ENCODE measurements around the gene CLEC16A. TPM values are rescaled to one million over a fixed set of nuclear protein-coding genes. Genes with fewer than 3 reads are reported as not detected.

CLEC16A gene, protein sequence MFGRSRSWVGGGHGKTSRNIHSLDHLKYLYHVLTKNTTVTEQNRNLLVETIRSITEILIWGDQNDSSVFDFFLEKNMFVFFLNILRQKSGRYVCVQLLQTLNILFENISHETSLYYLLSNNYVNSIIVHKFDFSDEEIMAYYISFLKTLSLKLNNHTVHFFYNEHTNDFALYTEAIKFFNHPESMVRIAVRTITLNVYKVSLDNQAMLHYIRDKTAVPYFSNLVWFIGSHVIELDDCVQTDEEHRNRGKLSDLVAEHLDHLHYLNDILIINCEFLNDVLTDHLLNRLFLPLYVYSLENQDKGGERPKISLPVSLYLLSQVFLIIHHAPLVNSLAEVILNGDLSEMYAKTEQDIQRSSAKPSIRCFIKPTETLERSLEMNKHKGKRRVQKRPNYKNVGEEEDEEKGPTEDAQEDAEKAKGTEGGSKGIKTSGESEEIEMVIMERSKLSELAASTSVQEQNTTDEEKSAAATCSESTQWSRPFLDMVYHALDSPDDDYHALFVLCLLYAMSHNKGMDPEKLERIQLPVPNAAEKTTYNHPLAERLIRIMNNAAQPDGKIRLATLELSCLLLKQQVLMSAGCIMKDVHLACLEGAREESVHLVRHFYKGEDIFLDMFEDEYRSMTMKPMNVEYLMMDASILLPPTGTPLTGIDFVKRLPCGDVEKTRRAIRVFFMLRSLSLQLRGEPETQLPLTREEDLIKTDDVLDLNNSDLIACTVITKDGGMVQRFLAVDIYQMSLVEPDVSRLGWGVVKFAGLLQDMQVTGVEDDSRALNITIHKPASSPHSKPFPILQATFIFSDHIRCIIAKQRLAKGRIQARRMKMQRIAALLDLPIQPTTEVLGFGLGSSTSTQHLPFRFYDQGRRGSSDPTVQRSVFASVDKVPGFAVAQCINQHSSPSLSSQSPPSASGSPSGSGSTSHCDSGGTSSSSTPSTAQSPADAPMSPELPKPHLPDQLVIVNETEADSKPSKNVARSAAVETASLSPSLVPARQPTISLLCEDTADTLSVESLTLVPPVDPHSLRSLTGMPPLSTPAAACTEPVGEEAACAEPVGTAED
- 19.8 and 20.9 TPM in 2 replicates for total RNA-seq

DNA sequence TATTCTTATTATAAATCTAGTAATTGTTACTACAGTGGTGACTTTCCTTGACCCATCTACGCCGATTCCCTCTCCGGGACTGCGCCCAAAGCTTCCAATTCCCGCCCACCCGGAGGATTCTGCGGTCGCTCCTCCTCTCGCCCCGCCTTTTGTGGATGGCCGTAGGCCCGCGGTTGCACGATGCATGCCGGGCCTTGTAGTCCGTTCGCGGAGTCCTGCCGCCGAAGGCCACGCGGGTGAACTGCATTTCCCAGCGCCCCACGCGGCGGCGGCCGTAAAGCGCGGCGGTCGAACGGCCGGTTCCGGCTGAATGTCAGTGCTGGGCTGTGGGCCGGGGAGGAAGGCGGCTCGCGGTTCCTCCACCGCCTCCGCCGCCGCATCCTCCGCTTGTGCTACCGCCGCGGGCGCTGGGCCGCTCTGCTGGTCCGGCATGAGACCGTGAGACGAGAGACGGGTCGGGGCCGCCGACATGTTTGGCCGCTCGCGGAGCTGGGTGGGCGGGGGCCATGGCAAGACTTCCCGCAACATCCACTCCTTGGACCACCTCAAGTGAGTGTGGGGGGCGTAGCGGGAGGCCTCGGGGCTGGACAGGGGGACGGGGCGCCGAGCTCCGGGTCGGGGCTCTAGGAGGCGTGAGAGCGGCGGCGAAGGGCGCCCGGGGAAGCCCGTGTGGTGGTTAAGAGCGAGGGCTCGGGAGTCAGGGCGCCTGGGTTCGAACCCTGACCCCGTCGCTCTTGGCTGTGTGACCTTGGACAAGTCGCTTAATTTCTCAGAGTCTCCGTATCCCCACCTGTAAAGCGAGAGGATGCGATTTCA, at the start of gene CLEC16A:
CLEC16A (plus strand) TSS at position 316 of the 816 bp plus-strand sequence; CDS start at position 470, 154 bp downstream.
- TF ChIP-seq, protein P1, sequence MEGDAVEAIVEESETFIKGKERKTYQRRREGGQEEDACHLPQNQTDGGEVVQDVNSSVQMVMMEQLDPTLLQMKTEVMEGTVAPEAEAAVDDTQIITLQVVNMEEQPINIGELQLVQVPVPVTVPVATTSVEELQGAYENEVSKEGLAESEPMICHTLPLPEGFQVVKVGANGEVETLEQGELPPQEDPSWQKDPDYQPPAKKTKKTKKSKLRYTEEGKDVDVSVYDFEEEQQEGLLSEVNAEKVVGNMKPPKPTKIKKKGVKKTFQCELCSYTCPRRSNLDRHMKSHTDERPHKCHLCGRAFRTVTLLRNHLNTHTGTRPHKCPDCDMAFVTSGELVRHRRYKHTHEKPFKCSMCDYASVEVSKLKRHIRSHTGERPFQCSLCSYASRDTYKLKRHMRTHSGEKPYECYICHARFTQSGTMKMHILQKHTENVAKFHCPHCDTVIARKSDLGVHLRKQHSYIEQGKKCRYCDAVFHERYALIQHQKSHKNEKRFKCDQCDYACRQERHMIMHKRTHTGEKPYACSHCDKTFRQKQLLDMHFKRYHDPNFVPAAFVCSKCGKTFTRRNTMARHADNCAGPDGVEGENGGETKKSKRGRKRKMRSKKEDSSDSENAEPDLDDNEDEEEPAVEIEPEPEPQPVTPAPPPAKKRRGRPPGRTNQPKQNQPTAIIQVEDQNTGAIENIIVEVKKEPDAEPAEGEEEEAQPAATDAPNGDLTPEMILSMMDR (IDR thresholded peaks at IDR 0.05; ENCODE audit: insufficient read depth, low read length, poor library complexity, severe bottlenecking) = no peak

GRCh38 chr16:10895053-10895946, 49.1 kb upstream of the CLEC16A start:
- H3K4me3 ChIP-seq (ENCODE audit: low read depth, low read length) = no peak overlapping the region
- TF ChIP-seq, protein P1 (IDR thresholded peaks at IDR 0.05; ENCODE audit: insufficient read depth, low read length, poor library complexity, severe bottlenecking) = no peak
- peaks cover 2% of the 10 kb centered on the region for H3K27me3 ChIP-seq (ENCODE audit: control insufficient read depth, insufficient read depth, low read length)
- H3K36me3 ChIP-seq (ENCODE audit: control insufficient read depth, insufficient read depth, low read length) = no peaks in the 10 kb centered on the region
- DNase-seq (ENCODE audit: low read depth) = no peak

More for the DNA sequence above, at the start of gene CLEC16A:
- Histone ChIP-seq H3K4me3 (ENCODE audit: low read depth, low read length) (peak within 1 kb of the TSS; percentile 94), H3K27me3 (ENCODE audit: control insufficient read depth, insufficient read depth, low read length) (no peaks in the 10 kb centered on the region), H3K36me3 (ENCODE audit: control insufficient read depth, insufficient read depth, low read length) (no peaks in the 10 kb centered on the region)
- peak; percentile 87 for DNase-seq (ENCODE audit: low read depth)

GRCh38 chr16:10896165-10896564, 48.2 kb upstream of the CLEC16A start:
- Histone ChIP-seq H3K4me3 (ENCODE audit: low read depth, low read length) (no peak overlapping the region), H3K27me3 (ENCODE audit: control insufficient read depth, insufficient read depth, low read length) (peaks cover 2% of the 10 kb centered on the region), H3K36me3 (ENCODE audit: control insufficient read depth, insufficient read depth, low read length) (no peaks in the 10 kb centered on the region)
- no peak for DNase-seq (ENCODE audit: low read depth)
- TF ChIP-seq, protein P1 (IDR thresholded peaks at IDR 0.05; ENCODE audit: insufficient read depth, low read length, poor library complexity, severe bottlenecking) = no peak

DNA sequence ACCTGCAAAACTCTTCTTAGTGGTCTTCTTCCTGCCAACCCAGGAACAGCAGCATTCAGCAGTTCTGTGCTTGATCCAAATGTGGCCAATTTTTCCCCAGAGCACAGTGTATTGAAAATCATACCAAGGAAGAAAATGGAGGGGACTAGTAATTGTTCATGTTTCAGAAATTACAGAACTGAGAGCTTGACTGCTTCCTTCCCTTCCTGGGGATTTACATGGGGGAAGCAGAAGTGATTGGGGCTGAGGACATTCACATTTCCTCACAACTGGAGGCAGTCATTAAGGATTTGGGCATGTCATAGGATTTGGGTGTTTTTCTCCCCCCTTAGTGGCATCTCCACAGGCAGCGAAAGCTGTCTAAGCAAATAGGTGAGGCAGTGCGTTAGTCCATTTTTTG, 47.6 kb upstream of the CLEC16A start:
- TF ChIP-seq, protein P1 (IDR thresholded peaks at IDR 0.05; ENCODE audit: insufficient read depth, low read length, poor library complexity, severe bottlenecking) = no peak
- H3K4me3 ChIP-seq (ENCODE audit: low read depth, low read length) = no peak overlapping the region
- no peak for DNase-seq (ENCODE audit: low read depth)
- no peaks in the 10 kb centered on the region for H3K36me3 ChIP-seq (ENCODE audit: control insufficient read depth, insufficient read depth, low read length)
- H3K27me3 ChIP-seq (ENCODE audit: control insufficient read depth, insufficient read depth, low read length) = peaks cover 2% of the 10 kb centered on the region
